SK-N-SH treated with all-trans-retinoic acid at 6 μM for 48 hours (cell line): ENCODE results near the gene SEL1L.

Source experiments
- ATAC-seq: fragments of 200-7000 bp; cut with Tn5 transposase; 3 replicates; pipeline ENCODE4 v1.9.1; 2020; ENCODE audit warnings: mild to moderate bottlenecking, moderate library complexity
- ARNTL ChIP-seq: fragments of 450-650 bp; formaldehyde crosslinking; IDR thresholded peaks from 2 replicates; pipeline ENCODE4 v1.5.0; 2020; ENCODE audit warnings: low read depth, mild to moderate bottlenecking, moderate library complexity, borderline replicate concordance
- CSDC2 ChIP-seq: fragments of 250-450 bp; sonication (Bioruptor Pico); IDR thresholded peaks from 2 replicates; pipeline ENCODE4 v1.5.0; 2020; ENCODE audit warnings: mild to moderate bottlenecking, moderate library complexity
- CSRNP3 ChIP-seq: fragments of 250-450 bp; sonication (Bioruptor Pico); IDR thresholded peaks from 2 replicates; pipeline ENCODE4 v1.5.1; 2021; ENCODE audit warnings: mild to moderate bottlenecking, moderate library complexity
- GLIS3 ChIP-seq: fragments of 250-450 bp; sonication (Bioruptor Pico); IDR thresholded peaks from 2 replicates; pipeline ENCODE4 v1.5.0; 2020; ENCODE audit warnings: mild to moderate bottlenecking, moderate library complexity
- ISL1 ChIP-seq: fragments of 250-450 bp; sonication (Bioruptor Pico); IDR thresholded peaks from 2 replicates; pipeline ENCODE4 v2.1.2; 2022; ENCODE audit warnings: mild to moderate bottlenecking, moderate library complexity
- OSR1 ChIP-seq: fragments of 250-450 bp; sonication (Bioruptor Pico); IDR thresholded peaks from 2 replicates; pipeline ENCODE4 v1.8.0; 2022; ENCODE audit warnings: moderate library complexity, mild to moderate bottlenecking, inconsistent platforms
- RARB ChIP-seq: fragments of 250-450 bp; sonication (Bioruptor Pico); IDR thresholded peaks from 2 replicates; pipeline ENCODE4 v1.8.0; 2021; ENCODE audit warnings: mild to moderate bottlenecking, moderate library complexity
- TCF4 ChIP-seq: fragments of 250-450 bp; sonication (Bioruptor Pico); IDR thresholded peaks from 2 replicates; pipeline ENCODE4 v1.8.0; 2021; ENCODE audit warnings: mild to moderate bottlenecking, moderate library complexity, borderline replicate concordance
- TOX ChIP-seq: fragments of 250-450 bp; sonication (Bioruptor Pico); IDR thresholded peaks from 2 replicates; pipeline ENCODE4 v1.8.0; 2021; ENCODE audit warnings: mild to moderate bottlenecking, moderate library complexity, borderline replicate concordance
- TSHZ2 ChIP-seq: fragments of 250-450 bp; sonication (Bioruptor Pico); IDR thresholded peaks from 2 replicates; pipeline ENCODE4 v1.5.0; 2020; ENCODE audit warnings: mild to moderate bottlenecking, moderate library complexity
- ZC3H10 ChIP-seq: fragments of 250-450 bp; sonication (Bioruptor Pico); IDR thresholded peaks from 2 replicates; pipeline ENCODE4 v1.5.1; 2021; ENCODE audit warnings: mild to moderate bottlenecking, moderate library complexity
- ZFP3 ChIP-seq: fragments of 250-450 bp; sonication (Bioruptor Pico); IDR thresholded peaks from 2 replicates; pipeline ENCODE4 v1.5.0; 2020; ENCODE audit warnings: mild to moderate bottlenecking, moderate library complexity
- ZNF565 ChIP-seq: fragments of 450-650 bp; formaldehyde crosslinking; conservative IDR thresholded peaks from 2 replicates; pipeline ENCODE4 v1.5.0; 2020; ENCODE audit warnings: low read depth, mild to moderate bottlenecking, moderate library complexity
- ZNF70 ChIP-seq: fragments of 450-650 bp; formaldehyde crosslinking; IDR thresholded peaks from 2 replicates; pipeline ENCODE4 v1.5.0; 2020; ENCODE audit warnings: mild to moderate bottlenecking, moderate library complexity
- ZNF8 ChIP-seq: fragments of 450-650 bp; formaldehyde crosslinking; IDR thresholded peaks from 2 replicates; pipeline ENCODE4 v1.5.0; 2020; ENCODE audit warnings: mild to moderate bottlenecking, moderate library complexity
- TF ChIP-seq, protein P1 (sequence below): fragments of 250-450 bp; sonication (Bioruptor Pico); IDR thresholded peaks from 2 replicates; pipeline ENCODE4 v1.5.1; 2020; ENCODE audit warnings: low read depth, mild to moderate bottlenecking, moderate library complexity
- TF ChIP-seq, protein P2 (sequence below): fragments of 250-450 bp; sonication (Bioruptor Pico); IDR thresholded peaks from 2 replicates; pipeline ENCODE4 v1.8.0; 2021; ENCODE audit warnings: low read depth, mild to moderate bottlenecking, moderate library complexity, borderline replicate concordance

Gene SEL1L

GRCh38 chr14:81476816-81477215, 56.8 kb downstream of the SEL1L start:
- TF ChIP-seq, protein P1, sequence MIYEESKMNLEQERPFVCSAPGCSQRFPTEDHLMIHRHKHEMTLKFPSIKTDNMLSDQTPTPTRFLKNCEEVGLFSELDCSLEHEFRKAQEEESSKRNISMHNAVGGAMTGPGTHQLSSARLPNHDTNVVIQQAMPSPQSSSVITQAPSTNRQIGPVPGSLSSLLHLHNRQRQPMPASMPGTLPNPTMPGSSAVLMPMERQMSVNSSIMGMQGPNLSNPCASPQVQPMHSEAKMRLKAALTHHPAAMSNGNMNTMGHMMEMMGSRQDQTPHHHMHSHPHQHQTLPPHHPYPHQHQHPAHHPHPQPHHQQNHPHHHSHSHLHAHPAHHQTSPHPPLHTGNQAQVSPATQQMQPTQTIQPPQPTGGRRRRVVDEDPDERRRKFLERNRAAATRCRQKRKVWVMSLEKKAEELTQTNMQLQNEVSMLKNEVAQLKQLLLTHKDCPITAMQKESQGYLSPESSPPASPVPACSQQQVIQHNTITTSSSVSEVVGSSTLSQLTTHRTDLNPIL (CRISPR knock-in tag): no peak
- TF ChIP-seq CSRNP3 (CRISPR knock-in tag): no peak
- no peak for TF ChIP-seq TCF4
- TF ChIP-seq TOX (CRISPR knock-in tag): no peak
- TF ChIP-seq TSHZ2 (CRISPR knock-in tag): no peak
- no peak for TF ChIP-seq ZC3H10 (CRISPR knock-in tag)
- TF ChIP-seq OSR1 (CRISPR knock-in tag): no peak
- no peak for ATAC-seq

DNA sequence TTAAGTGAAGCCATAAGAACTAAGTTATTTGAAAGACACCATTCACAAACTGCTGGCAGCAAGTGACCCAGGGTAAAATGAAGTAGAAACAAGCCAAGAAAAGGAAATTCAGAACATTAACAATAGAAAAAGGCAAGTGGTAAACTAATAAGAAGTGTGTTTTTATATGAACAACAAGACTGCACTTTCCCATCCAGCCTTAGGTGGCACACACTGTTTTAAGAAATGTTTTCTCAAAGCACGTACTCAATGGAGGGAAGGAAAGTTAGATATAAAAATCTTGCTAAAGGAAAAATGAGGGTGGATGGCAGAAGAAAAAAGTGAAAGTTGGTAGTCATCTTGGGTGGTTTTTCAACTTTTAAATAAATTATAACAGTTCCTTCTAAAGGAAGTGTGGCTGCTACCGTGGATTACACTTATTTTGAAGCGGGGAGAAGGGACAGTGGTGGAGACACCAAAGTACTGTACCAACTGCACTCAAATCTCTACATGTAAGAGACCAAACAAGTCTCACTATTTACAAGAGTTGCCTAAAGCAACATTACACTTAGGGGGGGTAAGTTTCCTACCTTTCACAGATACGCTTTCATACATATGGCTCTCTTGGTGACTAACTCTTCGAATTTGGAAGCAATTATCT, 58.8 kb downstream of the SEL1L start:
- TF ChIP-seq TCF4 (no peak), CSRNP3 (CRISPR knock-in tag) (no peak), OSR1 (CRISPR knock-in tag) (no peak), ZNF565 (CRISPR knock-in tag) (no peak), ARNTL (CRISPR knock-in tag) (no peak)
- ATAC-seq: no peak

DNA sequence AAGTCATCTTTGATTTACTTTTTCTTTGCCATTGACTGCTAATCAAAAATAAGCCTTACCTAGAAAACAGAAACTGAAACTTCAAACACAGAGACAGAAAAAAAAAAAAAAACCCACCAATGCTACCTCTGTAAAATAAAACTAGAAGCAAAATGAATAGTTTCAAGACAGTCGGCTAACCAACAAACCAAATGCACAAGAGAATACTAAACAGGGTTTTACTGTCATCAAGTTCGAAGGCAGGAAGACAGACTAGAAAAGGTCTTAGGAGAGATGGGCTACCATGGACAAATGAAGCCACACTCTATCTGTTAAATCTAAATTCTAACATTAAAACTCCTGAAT, 59.5 kb downstream of the SEL1L start:
- TF ChIP-seq ZNF8 (CRISPR knock-in tag) (no peak), ZFP3 (CRISPR knock-in tag) (no peak), GLIS3 (CRISPR knock-in tag) (no peak), RARB (CRISPR knock-in tag) (no peak), ARNTL (CRISPR knock-in tag) (no peak), ISL1 (CRISPR knock-in tag) (no peak), ZNF70 (no peak), ZNF565 (CRISPR knock-in tag) (no peak), CSRNP3 (CRISPR knock-in tag) (no peak)
- no peak for ATAC-seq

DNA sequence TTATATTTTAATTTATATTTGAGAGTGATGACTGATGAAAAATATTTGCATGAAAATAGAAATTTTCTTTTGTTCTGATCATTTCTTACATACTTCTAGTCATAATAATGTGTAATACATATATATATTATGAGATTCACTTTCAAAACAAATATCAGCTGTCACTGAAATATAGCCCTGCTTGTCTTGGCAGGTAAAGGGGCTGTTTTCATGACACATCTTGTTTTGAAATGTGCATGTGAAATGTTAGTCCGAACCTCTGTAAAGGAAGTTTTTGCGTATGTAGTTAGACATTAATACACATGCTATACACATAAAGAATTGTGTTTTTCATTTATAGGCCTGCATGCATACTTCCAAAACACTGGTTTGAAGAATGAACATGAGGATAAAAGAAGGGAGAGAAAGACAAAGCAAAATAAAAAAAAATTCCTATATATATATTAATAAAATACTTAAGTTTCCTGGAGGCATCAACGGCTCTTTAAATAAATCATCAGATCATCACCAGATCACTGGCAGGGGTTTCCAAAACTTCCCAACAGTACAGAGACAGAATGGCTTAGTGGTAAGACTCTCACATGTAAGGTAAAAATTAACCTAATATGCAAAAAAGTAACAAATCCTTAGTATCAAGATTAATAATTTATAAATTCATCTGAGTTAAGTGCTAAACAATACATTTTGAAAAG, 60.1 kb downstream of the SEL1L start:
- ATAC-seq: no peak
- no peak for TF ChIP-seq ZNF8 (CRISPR knock-in tag)
- no peak for TF ChIP-seq ISL1 (CRISPR knock-in tag)
- TF ChIP-seq ZNF565 (CRISPR knock-in tag): no peak
- no peak for TF ChIP-seq CSRNP3 (CRISPR knock-in tag)
- no peak for TF ChIP-seq ZNF70
- no peak for TF ChIP-seq RARB (CRISPR knock-in tag)
- TF ChIP-seq, protein P2, sequence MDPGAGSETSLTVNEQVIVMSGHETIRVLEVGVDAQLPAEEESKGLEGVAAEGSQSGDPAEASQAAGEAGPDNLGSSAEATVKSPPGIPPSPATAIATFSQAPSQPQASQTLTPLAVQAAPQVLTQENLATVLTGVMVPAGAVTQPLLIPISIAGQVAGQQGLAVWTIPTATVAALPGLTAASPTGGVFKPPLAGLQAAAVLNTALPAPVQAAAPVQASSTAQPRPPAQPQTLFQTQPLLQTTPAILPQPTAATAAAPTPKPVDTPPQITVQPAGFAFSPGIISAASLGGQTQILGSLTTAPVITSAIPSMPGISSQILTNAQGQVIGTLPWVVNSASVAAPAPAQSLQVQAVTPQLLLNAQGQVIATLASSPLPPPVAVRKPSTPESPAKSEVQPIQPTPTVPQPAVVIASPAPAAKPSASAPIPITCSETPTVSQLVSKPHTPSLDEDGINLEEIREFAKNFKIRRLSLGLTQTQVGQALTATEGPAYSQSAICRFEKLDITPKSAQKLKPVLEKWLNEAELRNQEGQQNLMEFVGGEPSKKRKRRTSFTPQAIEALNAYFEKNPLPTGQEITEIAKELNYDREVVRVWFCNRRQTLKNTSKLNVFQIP (CRISPR knock-in tag): no peak
- TF ChIP-seq CSDC2 (CRISPR knock-in tag): no peak
